DLD1 (cell line): ENCODE measurements around the gene TIAM2.
"Not testable (repeated sequence)": the region's sequence is repeated elsewhere in the genome, so short reads cannot be mapped to it uniquely, and the experiment has no call there.

Experiments used
- in situ Hi-C: cut with HindIII; loops from 2 replicates; pipeline ENCODE4 v1.10.0; 2017; ENCODE audit warnings: low sequenced_read_pairs

Gene TIAM2

DNA sequence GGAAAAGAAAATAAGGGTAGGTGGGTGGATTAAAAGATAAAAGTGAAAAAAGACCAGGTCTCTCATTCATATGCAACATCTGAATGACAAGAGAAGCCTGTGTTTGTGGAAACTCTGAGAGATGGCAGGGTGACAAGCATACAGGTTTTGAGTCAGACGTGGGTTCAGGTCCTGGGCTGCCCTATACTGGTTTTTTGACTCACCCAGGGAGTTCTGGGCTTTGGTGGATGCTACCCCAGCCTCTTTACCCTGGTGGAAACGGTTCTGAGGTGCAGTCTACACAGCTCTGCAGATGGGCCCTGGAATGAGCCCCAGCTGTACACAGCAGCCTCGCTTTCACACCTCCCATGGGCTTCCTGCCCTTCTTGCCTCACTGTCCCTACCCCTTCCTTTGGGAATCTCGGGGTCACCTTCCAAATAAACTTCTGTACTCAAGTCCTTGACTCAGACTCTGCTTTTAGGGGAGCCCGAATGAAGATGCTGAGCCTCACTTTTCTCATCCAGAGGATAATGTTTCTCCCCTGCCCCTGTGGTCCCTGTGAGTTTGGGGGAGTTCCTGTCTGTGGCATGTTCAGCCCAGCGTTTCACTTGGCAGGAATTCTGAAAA lies 191.0 kb downstream of the TIAM2 start:
- in situ Hi-C loops, result no loop called here

DNA sequence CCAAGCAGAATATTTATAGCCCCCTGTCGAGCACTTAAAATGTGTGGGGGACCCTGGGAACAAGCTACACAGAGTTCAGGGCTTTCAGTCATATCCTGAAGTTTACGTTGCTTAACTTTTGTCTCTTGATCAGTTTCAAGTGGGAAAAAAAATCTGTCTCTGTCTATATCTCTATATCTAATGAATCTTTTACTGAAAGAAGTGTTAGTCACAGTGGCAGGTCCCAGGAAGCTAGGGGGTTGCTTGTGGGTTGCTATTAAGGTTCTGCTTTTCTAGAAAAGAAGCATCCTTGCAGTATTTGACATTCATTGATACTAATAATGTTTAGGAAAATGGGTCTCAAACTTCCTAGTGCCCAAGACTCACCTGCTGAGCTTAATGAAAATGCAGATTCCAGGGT lies 192.0 kb downstream of the TIAM2 start:
- in situ Hi-C loops, result no loop called here

GRCh38 chr6:155187994-155188706 lies 193.0 kb downstream of the TIAM2 start:
- in situ Hi-C loops, result no loop called here

DNA sequence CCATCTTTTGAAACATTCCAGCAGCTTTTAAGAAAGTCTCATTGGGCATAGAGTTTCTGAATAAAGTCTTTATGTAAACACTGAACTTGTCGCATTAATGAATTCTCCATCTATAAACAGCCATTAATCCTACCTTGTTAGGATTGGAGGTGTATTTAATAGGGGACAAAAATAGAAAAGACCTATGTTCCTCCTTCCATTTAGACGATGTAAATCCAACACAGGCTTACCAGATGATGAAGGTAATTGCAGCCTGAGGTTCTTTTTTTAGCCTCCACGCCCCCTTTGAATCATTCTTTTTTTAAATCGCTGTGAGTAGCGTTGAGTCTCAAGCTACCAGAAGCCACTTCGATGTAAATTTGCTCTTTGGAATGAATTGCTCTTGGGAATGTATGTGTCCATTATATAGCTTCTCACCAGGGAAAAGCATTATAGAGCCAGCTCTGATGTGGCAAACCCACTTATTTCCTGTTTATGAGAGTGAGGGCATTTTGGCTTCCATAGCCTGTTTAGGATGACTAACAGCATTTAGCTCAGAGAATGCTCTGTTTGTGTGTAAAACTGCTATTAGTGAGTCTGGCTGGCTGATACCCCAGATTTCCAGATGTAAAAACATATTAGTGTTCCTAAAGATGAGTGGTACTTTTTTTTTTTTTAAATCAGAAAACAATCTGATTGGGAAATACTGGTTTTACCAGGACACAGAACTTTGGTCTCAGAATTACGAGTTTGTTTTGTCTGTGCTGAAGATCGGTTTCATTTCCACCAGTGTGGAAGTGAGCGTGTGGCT lies 193.8 kb downstream of the TIAM2 start:
- in situ Hi-C loops, result no loop called here

DNA sequence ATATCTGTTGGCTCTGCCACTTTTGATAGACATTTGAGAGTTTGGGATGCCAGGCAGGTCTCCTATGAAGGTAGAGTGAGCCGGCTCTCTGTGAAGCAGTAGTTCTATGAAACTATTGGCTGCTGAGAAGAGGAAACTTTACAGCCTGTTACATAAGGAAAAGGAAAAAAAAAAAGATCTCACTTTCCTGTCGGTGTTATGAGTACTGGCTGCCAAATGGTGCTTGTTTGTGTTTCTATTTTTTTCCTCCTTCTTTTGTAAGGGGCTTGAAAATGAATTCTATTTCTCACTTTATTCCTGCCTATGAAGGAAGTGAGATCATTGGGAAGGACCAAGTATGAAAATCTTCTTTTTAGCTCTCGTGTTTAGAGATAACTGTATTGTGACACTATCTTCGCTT lies 195.6 kb downstream of the TIAM2 start:
- in situ Hi-C loops, result no loop called here

- in situ Hi-C loops, result no loop called here
Measured at GRCh38 chr6:155193526-155193925, 198.4 kb downstream of the TIAM2 start.

- in situ Hi-C loops, result no loop called here
Measured at GRCh38 chr6:155194399-155194798, 199.3 kb downstream of the TIAM2 start.

- in situ Hi-C loops, result no loop called here
Measured at GRCh38 chr6:155195903-155196302, 200.8 kb downstream of the TIAM2 start.

- in situ Hi-C loops, result no loop called here
Measured at GRCh38 chr6:155196911-155197310, 201.8 kb downstream of the TIAM2 start.

GRCh38 chr6:155197932-155198331 lies 202.8 kb downstream of the TIAM2 start:
- in situ Hi-C loops, result no loop called here

- in situ Hi-C loops, result no loop called here
Measured at GRCh38 chr6:155200012-155200411, 204.9 kb downstream of the TIAM2 start.

DNA sequence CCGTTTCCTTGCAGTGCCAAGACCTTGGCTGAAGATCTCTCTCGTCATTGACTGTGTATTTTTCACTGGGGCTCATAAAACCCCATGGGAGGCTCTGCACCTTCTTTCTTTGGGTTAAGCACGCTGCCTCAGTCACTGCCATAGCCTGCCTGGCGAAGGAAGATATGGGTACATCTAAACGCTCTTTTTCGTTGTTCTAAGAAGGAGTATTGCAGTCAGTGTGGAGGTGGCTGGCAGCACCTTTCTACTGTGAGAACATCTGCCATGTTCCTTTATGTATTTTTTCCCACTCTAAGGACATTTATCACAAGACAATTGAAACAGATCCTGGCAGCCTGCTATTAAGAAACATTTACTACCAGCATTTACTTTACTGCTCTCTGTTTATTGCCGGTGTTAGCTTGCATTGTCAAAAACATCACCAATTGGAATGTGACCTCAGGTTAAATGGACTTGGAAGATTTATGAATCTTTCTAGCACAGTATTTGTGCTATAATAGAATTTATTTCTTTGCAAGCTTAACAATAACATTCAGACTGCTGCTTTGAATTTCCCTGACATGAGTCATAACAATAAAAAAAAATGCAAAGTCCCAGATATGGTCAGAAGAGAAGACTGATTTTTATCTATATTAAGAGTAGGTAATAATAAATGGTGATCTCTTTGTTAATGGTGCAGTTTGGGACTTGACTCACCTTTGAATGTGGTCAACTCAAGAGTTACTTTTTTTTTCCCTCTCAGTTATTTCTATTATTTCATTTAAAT lies 206.5 kb downstream of the TIAM2 start:
- in situ Hi-C loops, result no loop called here

DNA sequence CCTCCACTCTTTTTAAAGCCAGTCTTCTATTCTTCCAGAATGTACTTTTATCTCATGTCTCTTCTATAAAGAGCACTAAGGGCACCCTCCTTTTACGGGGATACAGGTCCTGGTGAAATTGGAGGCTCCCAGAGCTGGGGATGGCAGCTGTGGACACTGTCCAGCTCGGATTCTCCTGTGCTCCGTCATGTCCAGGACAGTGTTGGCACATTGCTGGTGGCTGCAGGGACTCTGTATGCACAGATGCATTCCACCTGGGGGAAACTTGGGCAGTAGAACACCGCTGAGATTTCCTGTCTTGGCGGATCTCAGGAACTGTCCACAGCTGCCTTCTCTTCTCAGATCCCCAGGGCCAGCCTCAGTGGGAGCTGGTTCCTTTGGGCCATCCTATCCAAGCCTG lies 212.1 kb downstream of the TIAM2 start:
- in situ Hi-C loops, result no loop called here

GRCh38 chr6:155212106-155212505 lies 217.0 kb downstream of the TIAM2 start:
- in situ Hi-C loops, result no loop called here

DNA sequence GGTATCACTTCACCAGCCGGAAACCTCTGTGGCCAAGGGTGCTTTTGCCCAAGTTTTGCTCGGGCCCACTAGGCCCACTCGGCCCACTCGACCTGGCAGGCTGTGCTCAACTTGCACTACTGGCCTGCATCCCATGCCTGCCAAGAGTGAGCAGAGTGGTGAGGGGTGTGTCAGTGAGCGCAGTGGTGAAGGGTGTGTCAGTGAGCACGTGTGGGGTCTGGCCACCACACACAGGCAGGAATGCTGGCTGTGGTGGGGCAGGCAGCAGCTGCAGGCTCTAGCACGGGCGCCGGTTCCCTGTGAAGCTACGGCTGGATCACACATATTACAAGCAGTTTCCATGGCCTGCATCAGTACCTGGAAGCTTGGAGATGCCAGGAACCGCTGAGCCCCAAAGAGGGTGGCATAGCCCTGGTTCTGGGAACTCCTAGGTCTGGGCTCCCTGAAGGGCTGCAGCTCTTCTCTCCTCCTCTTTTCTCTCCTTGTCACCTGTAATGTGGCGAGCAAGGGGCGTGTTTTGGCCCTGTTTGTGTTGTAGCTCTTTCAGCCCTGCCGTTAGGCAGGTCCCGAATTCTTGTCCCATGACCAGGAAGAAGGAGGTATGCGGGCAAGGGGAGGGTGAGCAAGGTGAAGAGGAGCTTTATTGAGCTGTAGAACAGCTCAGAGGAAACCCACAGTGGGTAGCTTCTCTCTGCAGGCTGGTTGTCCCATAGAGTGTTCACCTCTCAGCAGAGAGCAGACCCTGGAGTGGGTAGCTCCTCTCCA lies 217.7 kb downstream of the TIAM2 start:
- in situ Hi-C loops, result no loop called here

- in situ Hi-C loops, result no loop called here
Measured at GRCh38 chr6:155213611-155214372, 218.7 kb downstream of the TIAM2 start.

- in situ Hi-C loops, result no loop called here
Measured at GRCh38 chr6:155215906-155216305, 220.8 kb downstream of the TIAM2 start.

DNA sequence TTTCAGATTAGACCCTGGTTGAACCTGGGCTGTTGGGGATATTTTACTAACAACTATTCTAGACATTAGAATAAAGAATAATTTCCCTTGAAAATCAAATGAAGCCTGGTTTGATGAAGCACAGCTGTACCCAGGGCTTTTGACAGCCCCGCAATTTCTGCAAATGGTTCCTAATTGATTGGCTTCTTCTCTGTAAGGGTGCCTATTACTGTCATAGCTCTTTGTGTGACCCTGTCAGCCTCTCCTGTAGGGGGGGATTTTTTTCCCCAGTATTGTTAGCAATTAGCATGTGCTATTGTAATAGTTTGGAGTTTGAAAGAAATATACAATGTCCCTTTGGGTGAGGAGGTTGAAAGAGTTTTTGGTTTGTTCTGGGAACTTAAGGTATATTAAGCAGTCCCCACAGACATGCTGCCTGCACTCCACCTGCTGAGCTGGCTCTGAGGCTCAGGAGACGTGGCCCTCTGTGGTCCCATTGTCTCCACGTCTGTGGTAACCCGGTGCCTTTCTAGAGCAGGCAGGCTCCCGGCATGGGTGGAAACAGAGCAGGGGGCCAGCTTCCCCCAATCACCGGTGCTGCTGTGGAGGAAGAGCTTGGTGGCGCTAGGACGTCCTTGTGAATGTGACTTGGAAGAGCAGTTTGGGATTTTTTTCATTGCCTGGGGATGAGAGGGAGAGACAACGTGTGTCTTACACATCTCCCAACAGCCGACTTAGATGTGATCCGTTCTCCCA lies 221.4 kb downstream of the TIAM2 start:
- in situ Hi-C loops, result no loop called here

DNA sequence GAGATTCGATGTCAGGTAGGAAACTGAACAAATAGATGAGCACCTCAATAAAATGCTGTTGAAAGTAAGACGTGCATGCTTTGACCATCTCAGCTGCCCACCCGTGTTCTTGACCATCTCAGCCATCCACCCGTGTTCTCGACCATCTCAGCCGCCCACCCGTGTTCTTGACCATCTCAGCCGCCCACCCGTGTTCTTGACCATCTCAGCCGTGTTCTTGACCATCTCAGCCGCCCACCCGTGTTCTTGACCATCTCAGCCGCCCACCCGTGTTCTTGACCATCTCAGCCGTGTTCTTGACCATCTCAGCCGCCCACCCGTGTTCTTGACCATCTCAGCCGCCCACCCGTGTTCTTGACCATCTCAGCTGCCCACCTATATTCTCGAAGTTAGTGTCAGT lies 223.6 kb downstream of the TIAM2 start:
- in situ Hi-C loops, result not testable (repeated sequence)
